GM19193 (cell line): ENCODE results near the gene SLC5A8.

ENCODE experiments used
- POLR2A ChIP-seq: IDR thresholded peaks from 4 replicates; pipeline ENCODE4 v1.6.1; 2011; ENCODE audit not compliant: insufficient read depth, insufficient read length; ENCODE audit errors: extremely low read depth

Gene SLC5A8, protein sequence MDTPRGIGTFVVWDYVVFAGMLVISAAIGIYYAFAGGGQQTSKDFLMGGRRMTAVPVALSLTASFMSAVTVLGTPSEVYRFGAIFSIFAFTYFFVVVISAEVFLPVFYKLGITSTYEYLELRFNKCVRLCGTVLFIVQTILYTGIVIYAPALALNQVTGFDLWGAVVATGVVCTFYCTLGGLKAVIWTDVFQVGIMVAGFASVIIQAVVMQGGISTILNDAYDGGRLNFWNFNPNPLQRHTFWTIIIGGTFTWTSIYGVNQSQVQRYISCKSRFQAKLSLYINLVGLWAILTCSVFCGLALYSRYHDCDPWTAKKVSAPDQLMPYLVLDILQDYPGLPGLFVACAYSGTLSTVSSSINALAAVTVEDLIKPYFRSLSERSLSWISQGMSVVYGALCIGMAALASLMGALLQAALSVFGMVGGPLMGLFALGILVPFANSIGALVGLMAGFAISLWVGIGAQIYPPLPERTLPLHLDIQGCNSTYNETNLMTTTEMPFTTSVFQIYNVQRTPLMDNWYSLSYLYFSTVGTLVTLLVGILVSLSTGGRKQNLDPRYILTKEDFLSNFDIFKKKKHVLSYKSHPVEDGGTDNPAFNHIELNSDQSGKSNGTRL

DNA sequence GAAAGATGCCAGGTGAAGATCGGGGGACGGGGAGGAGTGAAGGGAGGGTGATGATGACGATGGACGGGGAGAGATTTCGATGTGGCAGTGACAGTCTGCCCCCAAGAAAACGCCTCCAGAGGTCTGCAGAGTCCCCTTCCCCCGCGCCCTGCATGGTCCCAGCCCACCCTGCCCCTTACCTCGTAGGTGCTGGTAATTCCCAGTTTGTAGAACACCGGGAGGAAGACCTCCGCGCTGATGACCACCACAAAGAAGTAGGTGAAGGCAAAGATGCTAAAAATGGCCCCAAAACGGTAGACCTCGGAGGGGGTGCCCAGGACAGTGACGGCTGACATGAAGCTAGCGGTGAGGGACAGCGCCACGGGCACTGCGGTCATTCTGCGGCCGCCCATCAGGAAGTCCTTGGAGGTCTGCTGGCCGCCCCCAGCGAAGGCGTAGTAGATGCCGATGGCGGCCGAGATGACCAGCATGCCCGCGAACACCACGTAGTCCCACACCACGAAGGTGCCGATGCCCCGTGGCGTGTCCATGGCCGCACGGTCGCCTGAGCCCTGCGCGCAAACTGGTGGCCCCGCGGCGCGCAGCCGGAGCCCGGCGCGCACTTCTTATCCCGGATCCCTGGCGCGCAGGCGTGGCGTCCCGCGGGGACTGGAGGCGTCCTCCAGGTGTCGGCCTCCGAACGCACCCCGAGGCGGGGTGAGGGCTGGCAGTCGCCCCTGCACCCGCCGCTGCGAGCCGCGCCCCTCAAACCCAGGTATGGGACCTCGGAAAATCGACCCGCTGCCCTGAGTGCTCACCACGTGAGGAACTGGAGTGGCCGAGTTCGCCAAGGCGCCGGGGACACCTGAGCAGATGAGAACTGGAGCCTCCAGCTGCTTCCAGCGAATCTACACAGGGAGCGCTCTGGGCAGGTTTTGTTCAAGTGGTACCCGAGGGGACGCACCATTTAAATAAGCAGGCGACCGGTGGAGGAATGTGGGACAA lies at the start of gene SLC5A8:
TSS of gene SLC5A8 (minus strand) at position 920 of the 984 bp plus-strand sequence. CDS start at position 530, 390 bp downstream.
- TF ChIP-seq POLR2A = no peak

DNA sequence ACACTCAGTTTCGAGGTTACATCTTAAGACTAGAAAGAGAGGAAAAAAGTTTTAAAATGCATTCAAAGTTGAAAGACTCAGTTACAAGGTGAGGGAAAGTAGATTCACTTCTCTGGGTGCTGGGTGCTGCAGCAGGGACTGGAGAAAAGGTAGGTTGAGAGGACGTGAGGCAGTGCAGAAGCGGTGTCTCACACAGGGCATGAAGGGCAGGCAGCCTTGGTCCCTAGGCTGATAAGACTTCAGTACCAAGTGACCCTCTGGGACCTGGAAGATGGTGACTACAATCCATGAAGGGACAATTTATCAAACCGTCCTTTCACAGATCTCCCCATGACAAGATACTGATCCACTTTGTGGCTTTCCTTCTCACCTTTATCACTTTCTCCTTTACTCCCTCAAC lies 47.3 kb upstream of the SLC5A8 start:
- no peak for TF ChIP-seq POLR2A

DNA sequence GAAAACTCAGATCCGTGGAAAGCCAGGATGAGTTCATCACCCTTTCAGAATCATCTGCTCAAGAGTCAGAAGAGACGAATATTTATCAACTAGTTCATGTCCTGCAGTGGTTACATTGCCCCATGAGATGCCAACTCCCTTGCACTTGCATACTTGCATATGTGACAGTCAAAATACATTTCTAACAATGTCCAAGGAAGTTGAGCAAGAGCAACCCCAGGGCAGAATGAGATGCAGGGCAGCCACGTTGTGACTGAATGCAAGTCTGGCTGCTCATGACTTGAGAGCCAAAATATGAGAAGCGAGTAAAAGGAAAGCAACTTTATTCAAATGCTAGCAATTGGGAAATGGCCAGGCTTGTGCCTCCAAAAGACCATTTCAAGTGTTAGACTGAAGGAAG lies 46.2 kb upstream of the SLC5A8 start:
- no peak for TF ChIP-seq POLR2A

DNA sequence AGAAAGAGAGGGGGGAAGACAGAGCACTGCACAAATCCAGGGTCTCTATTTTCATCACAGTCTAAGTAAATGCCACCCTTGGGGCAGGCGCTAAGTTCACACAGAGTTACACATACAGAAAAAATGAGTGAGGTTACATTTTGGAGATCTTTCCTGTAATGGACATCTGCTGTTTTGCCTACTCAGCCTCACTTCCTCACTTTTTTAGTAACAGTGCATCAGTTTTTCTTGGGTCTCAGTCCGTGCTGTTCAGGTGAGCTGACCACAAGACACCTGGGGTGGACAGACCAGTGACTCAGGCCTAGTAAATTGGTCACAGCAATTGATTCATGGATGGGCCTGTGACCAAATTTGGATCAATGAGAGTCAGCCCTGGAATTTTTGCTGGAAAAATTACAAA lies 33.6 kb upstream of the SLC5A8 start:
- TF ChIP-seq POLR2A = no peak

DNA sequence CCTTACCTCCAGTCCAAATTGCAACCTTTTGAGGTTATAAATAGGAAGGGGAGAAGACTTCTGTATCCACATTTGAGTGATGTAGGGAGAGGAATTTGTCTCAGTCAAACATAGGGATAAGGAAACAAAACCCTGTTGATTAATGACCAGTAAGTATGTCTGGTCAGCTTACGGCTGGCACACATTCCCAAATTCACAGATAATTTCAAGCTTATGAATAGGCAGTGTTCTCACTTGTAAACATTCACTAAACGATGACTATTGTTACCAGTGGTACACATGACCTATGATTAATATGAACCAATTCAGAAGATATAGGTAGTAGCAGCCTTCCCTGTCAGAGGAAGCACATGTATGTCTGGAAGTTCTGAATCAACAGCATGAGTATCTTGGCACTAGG lies 33.0 kb upstream of the SLC5A8 start:
- TF ChIP-seq POLR2A = no peak

DNA sequence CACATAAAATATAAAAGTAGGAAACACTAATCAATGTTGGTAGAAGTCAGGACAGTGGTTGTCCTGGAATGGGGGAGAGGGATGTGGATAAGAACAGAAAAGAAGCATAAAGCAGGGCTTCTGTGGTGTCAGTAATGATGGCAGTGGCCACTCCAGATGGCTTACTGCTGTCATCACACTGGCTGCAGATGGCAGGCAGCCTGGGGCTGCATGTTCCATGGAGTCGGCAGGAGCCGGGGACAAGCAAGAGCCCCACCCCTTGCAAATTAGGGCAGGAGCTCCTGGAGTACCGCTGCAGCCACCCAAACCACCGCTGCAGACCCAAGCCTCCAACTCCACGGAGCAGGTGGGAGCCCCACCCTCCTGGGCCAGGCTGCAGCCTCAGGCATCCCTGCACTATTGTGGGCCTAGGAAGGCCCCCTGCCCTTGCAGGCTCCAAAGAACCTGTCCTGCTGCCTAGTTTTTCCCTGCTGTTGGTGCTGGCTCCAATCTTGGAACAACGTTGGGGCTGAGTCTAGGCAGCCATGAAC lies 28.8 kb upstream of the SLC5A8 start:
- no peak for TF ChIP-seq POLR2A

DNA sequence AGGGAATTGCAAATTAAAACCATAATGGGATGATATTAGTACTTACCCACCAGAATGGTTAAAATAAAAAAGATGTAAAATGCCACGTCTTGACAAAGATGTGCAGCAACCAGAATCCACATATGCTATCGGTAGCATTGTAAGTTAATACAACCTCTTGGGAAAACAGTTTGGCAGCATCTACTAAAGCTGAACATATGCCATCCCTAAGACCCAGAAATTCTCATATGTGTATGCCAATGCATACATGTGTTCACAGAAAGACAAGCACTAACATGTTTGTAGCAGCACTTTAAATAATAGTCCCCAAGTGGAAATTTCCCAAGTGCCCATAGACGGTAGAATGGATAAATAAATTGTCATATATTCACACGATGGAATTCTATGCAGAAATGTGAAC lies 28.3 kb upstream of the SLC5A8 start:
- TF ChIP-seq POLR2A = no peak

DNA sequence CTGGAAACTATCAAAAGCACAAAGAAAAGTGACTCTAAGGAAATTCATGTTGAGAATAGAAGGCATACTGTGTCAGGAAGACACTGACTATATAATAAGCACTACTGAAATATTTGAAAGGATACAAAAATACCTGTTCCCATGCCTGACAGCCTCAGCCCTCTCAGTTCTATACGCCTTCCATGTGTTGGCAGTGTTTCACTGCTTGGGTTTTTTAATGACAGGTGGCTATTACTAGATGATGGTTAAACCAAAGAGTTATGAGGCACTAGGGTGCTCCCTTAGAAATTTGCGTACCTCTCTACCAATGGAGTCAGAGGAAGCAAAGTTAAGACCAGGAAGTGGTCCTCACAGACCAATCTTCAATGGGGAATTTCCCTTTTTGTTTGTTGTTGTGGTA lies 25.6 kb upstream of the SLC5A8 start:
- TF ChIP-seq POLR2A = no peak

DNA sequence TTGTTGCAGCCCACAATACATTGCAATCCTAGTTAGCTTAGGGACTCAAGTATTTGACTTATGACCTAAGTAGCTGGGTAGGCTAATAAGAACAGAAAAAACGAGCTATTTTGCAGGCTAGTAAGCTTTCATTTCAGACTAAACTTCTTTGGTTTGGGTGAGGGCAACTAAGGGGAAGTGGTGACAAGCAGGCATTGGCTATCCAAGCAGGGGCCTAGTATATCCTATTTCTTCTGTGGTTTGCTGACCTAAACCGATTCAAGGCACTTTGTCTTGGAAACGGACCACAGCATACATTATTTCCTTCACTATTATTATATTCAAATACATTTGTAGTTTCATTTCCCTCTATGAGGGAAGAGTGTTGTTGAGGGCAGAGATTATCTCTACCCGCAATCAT lies 21.6 kb upstream of the SLC5A8 start:
- no peak for TF ChIP-seq POLR2A

DNA sequence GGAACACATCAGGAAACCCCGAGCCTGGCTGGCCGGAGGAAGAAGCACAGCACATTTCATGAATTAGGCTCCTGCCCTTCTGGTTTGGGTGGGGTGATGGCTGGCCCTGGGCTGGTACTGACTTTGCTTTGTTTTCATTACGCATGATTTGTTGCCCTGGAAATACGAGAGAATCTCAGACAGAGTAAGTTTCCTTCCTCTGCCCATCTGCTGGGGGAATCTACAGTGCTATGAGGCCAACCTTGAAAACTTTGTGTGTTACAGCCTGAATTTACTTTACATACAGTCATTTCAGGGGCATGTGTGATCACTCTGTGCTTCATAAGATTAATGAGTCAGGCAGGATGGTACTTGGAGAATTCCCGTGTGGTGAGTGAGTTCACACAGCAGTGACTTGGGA lies 20.5 kb upstream of the SLC5A8 start:
- TF ChIP-seq POLR2A = no peak

DNA sequence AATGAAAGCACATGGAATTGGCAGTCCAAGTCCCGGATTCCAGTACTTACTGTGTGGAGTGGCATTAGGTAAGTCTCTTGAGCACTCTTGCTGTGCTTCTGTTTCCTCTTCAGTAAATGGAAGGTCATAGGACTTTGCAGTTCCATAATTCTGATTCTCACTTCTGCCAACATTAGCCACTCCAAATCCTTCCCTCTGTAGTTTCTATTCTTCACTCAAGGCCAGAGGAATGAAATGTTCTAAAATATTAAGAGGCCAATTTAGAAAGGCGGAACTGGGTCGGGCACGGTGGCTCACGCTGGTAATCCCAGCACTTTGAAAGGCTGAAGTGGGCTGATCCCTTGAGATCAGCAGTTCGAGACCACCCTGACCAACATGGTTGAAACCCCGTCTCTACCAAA lies 19.8 kb upstream of the SLC5A8 start:
- TF ChIP-seq POLR2A = no peak

DNA sequence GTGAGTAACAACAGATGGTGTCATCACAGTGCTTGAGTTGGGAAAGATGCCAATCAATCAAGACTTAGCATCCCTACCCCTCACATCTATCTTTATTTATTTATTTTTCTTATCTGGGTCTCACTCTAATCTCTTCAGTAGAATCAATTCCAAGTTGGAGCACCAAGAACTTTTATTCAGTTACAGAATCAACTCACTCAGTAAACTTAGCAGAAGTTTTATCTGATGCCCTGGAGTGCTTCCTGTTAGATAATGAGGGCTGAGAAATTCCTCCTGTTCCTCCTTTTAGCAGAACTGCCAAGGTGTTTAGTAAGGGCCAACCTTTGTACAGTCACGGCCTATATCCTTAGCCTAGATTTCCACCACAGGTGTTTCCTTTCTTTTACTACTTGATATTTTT lies 11.3 kb upstream of the SLC5A8 start:
- TF ChIP-seq POLR2A = no peak

DNA sequence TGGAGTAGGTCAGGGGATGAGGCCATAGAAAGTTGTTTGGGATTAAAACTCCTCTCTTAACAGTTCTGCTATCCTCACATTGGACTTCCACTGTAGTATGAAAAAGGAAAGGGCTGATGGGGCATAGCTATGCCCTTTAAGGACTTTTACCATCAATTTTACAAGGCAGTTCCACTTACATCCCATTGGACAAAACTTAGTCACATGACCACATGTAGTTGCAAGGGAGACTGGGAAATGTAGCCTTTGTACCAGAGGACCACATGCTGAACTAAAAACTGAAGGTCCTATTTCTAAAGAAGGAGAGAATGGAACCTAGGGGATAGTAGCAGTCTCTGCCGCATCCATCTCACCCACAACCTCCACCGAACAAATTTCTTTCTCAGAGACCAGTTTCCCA lies 6.8 kb upstream of the SLC5A8 start:
- no peak for TF ChIP-seq POLR2A

DNA sequence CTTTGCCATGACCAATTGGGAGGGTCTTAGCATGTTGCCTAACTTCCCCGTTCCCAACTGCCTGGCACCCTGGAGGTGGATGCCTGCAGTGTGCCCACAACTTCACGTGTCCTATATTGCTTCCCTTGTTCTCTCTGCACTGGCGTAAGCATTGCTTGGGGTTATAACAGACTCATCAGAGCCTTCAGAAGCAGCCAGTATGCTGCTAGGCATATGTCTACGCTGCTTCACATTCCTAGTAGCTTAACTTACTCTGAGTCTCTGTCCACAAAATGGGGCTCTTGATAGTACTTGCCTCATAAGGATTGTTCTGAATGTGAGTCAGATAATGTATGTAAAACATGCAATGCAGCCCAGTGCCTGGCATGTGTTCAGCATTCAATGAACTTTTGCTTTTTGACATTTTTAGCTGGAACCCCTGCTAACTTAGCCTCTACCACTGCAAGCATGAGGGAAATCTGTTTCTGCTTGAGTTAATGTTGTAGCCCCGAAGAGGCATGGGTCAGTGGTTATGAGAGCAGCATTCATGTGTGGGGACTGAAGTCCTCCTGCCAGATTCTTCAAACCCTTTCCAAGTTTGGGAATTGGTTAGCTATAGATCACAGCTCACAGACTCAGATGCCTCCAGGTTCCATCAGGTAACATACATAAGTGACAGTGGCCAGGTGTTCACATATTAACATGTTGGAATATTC lies 2.8 kb downstream of the SLC5A8 start:
- TF ChIP-seq POLR2A = no peak

DNA sequence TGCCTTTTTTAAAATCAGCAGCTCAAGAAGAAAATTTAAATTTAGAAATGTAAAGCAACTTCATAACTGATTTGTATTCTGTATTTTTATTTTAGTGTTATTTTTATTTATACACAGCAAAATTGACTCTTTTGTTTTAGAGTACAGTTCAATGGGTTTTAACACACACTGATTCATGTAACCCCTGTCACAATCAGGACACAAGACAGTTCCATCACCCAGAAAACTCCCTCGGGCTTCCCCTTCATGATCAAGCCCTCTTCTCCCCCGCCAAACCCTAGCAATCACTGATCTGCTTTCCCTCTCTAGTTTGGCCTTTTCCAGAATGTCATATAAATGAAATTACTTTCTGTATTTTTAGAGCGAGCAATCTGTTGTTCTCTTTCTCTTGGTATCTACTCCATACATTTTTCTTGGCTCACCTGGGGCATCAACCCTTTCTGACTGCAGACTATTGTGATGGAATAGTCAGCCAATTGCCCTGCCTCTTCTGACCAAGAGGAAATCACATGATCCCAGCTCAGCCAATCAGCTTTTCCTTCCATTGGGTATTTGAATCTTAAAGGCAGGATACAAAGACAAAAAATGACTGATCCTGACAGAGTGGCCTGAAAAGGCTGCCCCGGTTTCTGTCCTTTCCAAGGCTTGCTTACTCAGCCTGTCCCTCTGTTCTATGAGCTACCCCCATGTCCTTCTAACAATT lies 5.3 kb downstream of the SLC5A8 start:
- no peak for TF ChIP-seq POLR2A

DNA sequence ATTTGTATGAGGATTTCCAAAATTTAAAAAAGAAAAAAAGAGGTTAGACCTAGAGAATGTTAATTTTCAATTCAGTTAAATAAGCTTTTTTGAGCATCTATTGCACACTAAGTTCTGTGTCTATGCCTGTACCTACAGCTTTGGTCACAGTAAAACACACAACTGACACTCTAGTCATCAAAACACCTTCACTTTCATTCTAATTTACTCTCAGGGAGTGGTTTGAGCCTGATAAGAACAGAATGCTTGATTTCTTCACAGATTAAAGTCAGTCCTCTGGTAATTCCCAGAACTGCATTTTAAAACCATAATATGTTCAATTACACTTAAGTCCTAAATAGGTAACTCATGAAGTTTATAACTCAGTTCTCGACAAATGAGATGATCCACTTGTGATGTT lies 9.2 kb downstream of the SLC5A8 start:
- no peak for TF ChIP-seq POLR2A
